ENCODE results near the gene ZSCAN21. TPM values are rescaled to one million over a fixed set of nuclear protein-coding genes. Genes with fewer than 3 reads are reported as not detected.
"Not testable (repeated sequence)": the region's sequence is repeated elsewhere in the genome, so short reads cannot be mapped to it uniquely, and the experiment has no call there.

The ZSCAN21 gene
- total and polyA plus RNA-seq, 2 of the 4 experiments (the other 2 are of a cell fraction), result 11.5 to 13.3 TPM

DNA sequence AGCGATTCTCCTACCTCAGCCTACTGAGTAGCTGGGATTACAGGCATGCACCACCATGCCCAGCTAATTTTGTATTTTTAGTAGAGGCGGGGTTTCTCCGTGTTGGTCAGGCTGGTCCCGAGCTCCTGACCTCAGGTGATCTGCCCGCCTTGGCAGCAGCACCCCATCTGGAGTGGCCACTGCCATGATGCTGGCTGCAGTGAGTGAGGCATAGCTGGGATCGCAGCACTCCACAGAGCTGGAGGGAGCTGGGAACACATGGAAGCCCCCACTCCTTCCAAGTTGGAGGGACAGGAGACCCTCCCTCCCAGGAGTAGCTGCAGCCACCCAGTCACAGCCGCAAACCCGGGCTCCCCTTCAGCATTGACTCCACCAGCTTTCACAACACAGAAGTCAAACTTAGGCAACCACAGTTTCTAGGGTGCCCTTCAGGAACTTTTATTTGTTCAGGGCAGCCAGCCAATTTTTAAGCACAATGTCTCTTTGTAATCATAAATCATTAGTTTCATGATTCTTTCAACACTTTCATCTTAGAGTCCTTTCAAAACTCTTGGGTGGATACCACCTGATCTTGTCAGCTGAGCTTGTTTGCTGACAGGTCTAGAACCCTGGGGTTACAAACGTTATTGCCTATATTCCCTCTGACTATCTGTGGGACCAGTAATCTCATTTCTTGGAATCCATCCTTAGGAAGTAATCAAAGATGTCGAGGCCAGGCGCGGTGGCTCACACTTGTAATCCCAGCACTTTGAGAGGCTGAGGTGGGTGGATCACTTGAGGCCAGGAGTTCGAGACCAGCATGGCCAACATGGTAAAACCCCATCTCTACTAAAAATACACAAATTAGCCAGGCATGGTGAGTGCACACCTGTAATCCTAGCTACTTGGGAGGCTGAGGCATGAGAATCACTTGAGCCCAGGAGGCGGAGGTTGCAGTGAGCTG is 36.9 kb upstream of the ZSCAN21 start:
- H3K9me3 ChIP-seq (ENCODE audit: control insufficient read depth, insufficient read depth, low read length); H3K4me2 ChIP-seq (ENCODE audit: low read depth, low read length); H3K27ac ChIP-seq (ENCODE audit: insufficient read depth, low read length); CTCF ChIA-PET; H2BK20ac ChIP-seq (ENCODE audit: low read depth, low read length); H3K4ac ChIP-seq (ENCODE audit: low read depth, low read length); dilution Hi-C loops (cut with HindIII; ENCODE audit: low sequenced_read_pairs, unreplicated experiment); H3K9ac ChIP-seq (ENCODE audit: low read depth, low read length); H4K5ac ChIP-seq (ENCODE audit: low read depth, low read length); H3K14ac ChIP-seq (replicated peaks; ENCODE audit: low read depth, low read length); H2AK9ac ChIP-seq (replicated peaks; ENCODE audit: low read depth, low read length, poor library complexity); ATAC-seq (ENCODE audit: low read depth); H3K4me1 ChIP-seq (ENCODE audit: control insufficient read depth, insufficient read depth, low read length); H3K36me3 ChIP-seq (ENCODE audit: control insufficient read depth, insufficient read depth, low read length); H2BK15ac ChIP-seq (ENCODE audit: low read depth, low read length); H3K4me3 ChIP-seq (ENCODE audit: insufficient read depth, low read depth, low read length); H4K91ac ChIP-seq (ENCODE audit: insufficient read depth, low read depth, low read length); BruUV-seq (replicated peaks); DNase-seq; H3K23ac ChIP-seq (ENCODE audit: low read depth, low read length); H2AFZ ChIP-seq (replicated peaks; ENCODE audit: low read length, poor library complexity); in situ Hi-C loops (cut with MboI; ENCODE audit: low sequenced_read_pairs); H3K18ac ChIP-seq (ENCODE audit: low read depth, low read length); intact Hi-C loops (cut with micrococcal nuclease); H2BK120ac ChIP-seq (ENCODE audit: low read depth, low read length); H4K8ac ChIP-seq (ENCODE audit: low read depth in 2 of 2, low read length in 2 of 2); H2BK5ac ChIP-seq (ENCODE audit: low read depth, low read length, poor library complexity, severe bottlenecking); H3K56ac ChIP-seq (ENCODE audit: extremely low read depth, insufficient read depth, low read length); H3K9me1 ChIP-seq (ENCODE audit: insufficient read depth, low read length); H2AK5ac ChIP-seq (ENCODE audit: low read depth, low read length): not testable (repeated sequence)
- H3K27me3 ChIP-seq (ENCODE audit: control insufficient read depth, insufficient read depth, low read length), result peaks cover 11% of the 10 kb centered on the region
- WGBS, 2 experiments (ENCODE audit: extremely low coverage in 2 of 2, insufficient read length in 1 of 2), result 79% methylated on average over 3 of the region's 14 CpGs; no CpG with 5 or more reads in 1 of the 2 experiments
- peaks cover 0 to 19% of the 10 kb centered on the region in 2 experiments; a peak in 3 of 4 replicates for H3K79me1 ChIP-seq (ENCODE audit: low read depth in 1 of 2, low read length in 2 of 2)
- peaks cover 17% of the 10 kb centered on the region for H4K20me1 ChIP-seq (ENCODE audit: insufficient read depth, low read length)
- POLR2A ChIA-PET (ENCODE audit: unreplicated experiment), result interaction anchor here (0.6 kb wide), 1 partner anchor 40 kb away, joined by 3 read pairs; no protein-coding TSS in a partner anchor

All from IMR-90 (cell line).